SK-N-SH treated with all-trans-retinoic acid at 6 μM for 48 hours (cell line): ENCODE data around the gene SLC30A2.

Experiments used
- ARNTL ChIP-seq: fragments of 450-650 bp; formaldehyde crosslinking; IDR thresholded peaks from 2 replicates; pipeline ENCODE4 v1.5.0; 2020; ENCODE audit warnings: low read depth, mild to moderate bottlenecking, moderate library complexity, borderline replicate concordance
- CSDC2 ChIP-seq: fragments of 250-450 bp; sonication (Bioruptor Pico); IDR thresholded peaks from 2 replicates; pipeline ENCODE4 v1.5.0; 2020; ENCODE audit warnings: mild to moderate bottlenecking, moderate library complexity
- POU6F1 ChIP-seq: fragments of 250-450 bp; sonication (Bioruptor Pico); IDR thresholded peaks from 2 replicates; pipeline ENCODE4 v1.8.0; 2021; ENCODE audit warnings: low read depth, mild to moderate bottlenecking, moderate library complexity, borderline replicate concordance
- PPARA ChIP-seq: fragments of 250-450 bp; sonication (Bioruptor Pico); IDR thresholded peaks from 2 replicates; pipeline ENCODE4 v1.5.0; 2020; ENCODE audit warnings: mild to moderate bottlenecking, borderline replicate concordance
- RARB ChIP-seq: fragments of 250-450 bp; sonication (Bioruptor Pico); IDR thresholded peaks from 2 replicates; pipeline ENCODE4 v1.8.0; 2021; ENCODE audit warnings: mild to moderate bottlenecking, moderate library complexity
- TSHZ2 ChIP-seq: fragments of 250-450 bp; sonication (Bioruptor Pico); IDR thresholded peaks from 2 replicates; pipeline ENCODE4 v1.5.0; 2020; ENCODE audit warnings: mild to moderate bottlenecking, moderate library complexity
- ZFP3 ChIP-seq: fragments of 250-450 bp; sonication (Bioruptor Pico); IDR thresholded peaks from 2 replicates; pipeline ENCODE4 v1.5.0; 2020; ENCODE audit warnings: mild to moderate bottlenecking, moderate library complexity
- ZFP30 ChIP-seq: fragments of 450-650 bp; formaldehyde crosslinking; IDR thresholded peaks from 2 replicates; pipeline ENCODE4 v1.5.0; 2022; ENCODE audit warnings: mild to moderate bottlenecking, moderate library complexity

DNA sequence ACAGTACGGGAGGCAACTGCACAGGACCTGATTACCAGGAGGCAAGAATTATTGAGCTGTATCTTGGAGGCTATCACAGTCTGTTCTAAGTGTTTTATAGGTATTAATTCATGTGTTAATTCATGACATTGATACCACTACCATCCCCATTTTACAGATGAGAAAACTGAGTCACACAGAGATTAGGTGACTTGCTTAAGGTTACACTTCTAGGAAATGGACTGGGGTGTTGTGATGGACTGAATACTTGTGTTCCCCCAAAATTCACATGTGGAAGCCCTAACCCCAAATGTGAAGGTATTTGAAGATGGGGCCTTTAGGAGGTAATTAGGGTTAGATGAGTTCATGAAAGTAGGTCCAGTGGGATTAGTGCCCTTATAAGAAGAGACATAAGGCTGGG is 31.6 kb upstream of the SLC30A2 start:
- TF ChIP-seq ZFP3: no peak
- no peak for TF ChIP-seq POU6F1
- no peak for TF ChIP-seq ZFP30 (CRISPR knock-in tag)
- no peak for TF ChIP-seq CSDC2
- TF ChIP-seq TSHZ2: no peak
- no peak for TF ChIP-seq RARB (CRISPR knock-in tag)
- no peak for TF ChIP-seq ARNTL (CRISPR knock-in tag)
- no peak for TF ChIP-seq PPARA (CRISPR knock-in tag)
